HepG2 (cell line): ENCODE measurements around the gene SATB2. TPM values are rescaled to one million over a fixed set of nuclear protein-coding genes. Genes with fewer than 3 reads are reported as not detected.
A peak's percentile ranks its signal among the peaks of the same experiment; 100 is the strongest.

Experiments
- ARNT ChIP-seq: fragments of 450-650 bp; IDR thresholded peaks from 2 replicates; pipeline ENCODE4 v1.6.1; 2017
- ELF4 ChIP-seq: sonication (generic); formaldehyde crosslinking; IDR thresholded peaks from 2 replicates; pipeline ENCODE4 v1.5.0; 2020; ENCODE audit warnings: missing genetic modification reagents, mild to moderate bottlenecking, moderate library complexity, borderline replicate concordance
- EZH2 ChIP-seq: conservative IDR thresholded peaks from 2 replicates; pipeline ENCODE4 v1.6.1; 2012; ENCODE audit warnings: mild to moderate bottlenecking, low read depth, low read length, moderate library complexity
- HNRNPUL1 ChIP-seq: fragments of 200-400 bp; formaldehyde crosslinking; IDR thresholded peaks from 2 replicates; pipeline ENCODE4 v1.6.1; 2017; ENCODE audit warnings: low read depth, mild to moderate bottlenecking, low read length, moderate library complexity
- MBD4 ChIP-seq: IDR thresholded peaks from 2 replicates; pipeline ENCODE4 v1.6.1; 2012; ENCODE audit warnings: low read length, inconsistent platforms, borderline replicate concordance
- NBN ChIP-seq: fragments of 450-650 bp; conservative IDR thresholded peaks from 2 replicates; pipeline ENCODE4 v1.6.1; 2017
- PRPF4 ChIP-seq: fragments of 200-400 bp; formaldehyde crosslinking; IDR thresholded peaks from 2 replicates; pipeline ENCODE4 v1.6.1; 2016; ENCODE audit warnings: low read length, low read depth; ENCODE audit not compliant: poor library complexity, severe bottlenecking
- SNAPC2 ChIP-seq: sonication (generic); formaldehyde crosslinking; IDR thresholded peaks from 2 replicates; pipeline ENCODE4 v1.8.1; 2022; ENCODE audit warnings: mild to moderate bottlenecking, missing genetic modification reagents
- THRA ChIP-seq: sonication (generic); formaldehyde crosslinking; IDR thresholded peaks from 2 replicates; pipeline ENCODE4 v1.4.0; 2020; ENCODE audit warnings: missing genetic modification reagents, borderline replicate concordance
- ZBTB7A ChIP-seq: sonication (generic); formaldehyde crosslinking; IDR thresholded peaks from 2 replicates; pipeline ENCODE4 v1.8.0; 2022; ENCODE audit warnings: mild to moderate bottlenecking, missing genetic modification reagents
- ZNF12 ChIP-seq: sonication (generic); formaldehyde crosslinking; IDR thresholded peaks from 2 replicates; pipeline ENCODE4 v1.5.0; 2020; ENCODE audit warnings: missing genetic modification reagents
- ZNF253 ChIP-seq: sonication (generic); formaldehyde crosslinking; IDR thresholded peaks from 2 replicates; pipeline ENCODE4 v1.8.0; 2022; ENCODE audit warnings: mild to moderate bottlenecking, missing genetic modification reagents, borderline replicate concordance
- ZNF317 ChIP-seq: sonication (generic); formaldehyde crosslinking; IDR thresholded peaks from 2 replicates; pipeline ENCODE4 v1.5.0; 2020; ENCODE audit warnings: mild to moderate bottlenecking, missing genetic modification reagents
- ZNF691 ChIP-seq: sonication (generic); formaldehyde crosslinking; IDR thresholded peaks from 2 replicates; pipeline ENCODE4 v1.4.0; 2020; ENCODE audit warnings: missing genetic modification reagents, low read depth, mild to moderate bottlenecking, borderline replicate concordance
- polyA plus RNA-seq, 8 experiments: library from polyadenylated mRNA; depleted of rRNA in 3 of 8; stranded (reverse) in 7 of 8; unstranded in 1 of 8; fragments of >200 nt; fragmentation: Illumina TruSeq in 4 of 8; extraction: Trizol in 4 of 8; gene quantifications; 2 replicates each; pipeline versions ENCODE4 v1.2.1 to v1.2.3, GENCODE V29; 2011 to 2016; ENCODE audit warnings: low read depth in 4 of 8, missing spikeins in 1 of 8, mixed read lengths in 1 of 8; ENCODE audit not compliant: insufficient read depth in 1 of 8
- total RNA-seq, 5 experiments: library from RNA; depleted of rRNA; stranded (reverse); fragments of >200 nt; fragmentation: Illumina TruSeq; extraction: Trizol; gene quantifications; 2 replicates each; pipeline ENCODE4 v1.2.3, GENCODE V29; 2016; ENCODE audit warnings: low read depth in 1 of 5
- TF ChIP-seq, protein P1 (sequence below): sonication (generic); formaldehyde crosslinking; IDR thresholded peaks from 2 replicates; pipeline ENCODE4 v1.4.0; 2020; ENCODE audit warnings: missing genetic modification reagents
- TF ChIP-seq, protein P2 (sequence below), 2 experiments: sonication (generic) in 1 of 2; formaldehyde crosslinking in 1 of 2; IDR thresholded peaks; 2 replicates each; pipeline versions ENCODE4 v1.6.1 to v1.9.0; 2014 to 2022; ENCODE audit warnings: antibody characterized with exemption in 1 of 2, borderline replicate concordance in 1 of 2, inconsistent platforms in 1 of 2, low read depth in 1 of 2, missing genetic modification reagents in 1 of 2
- TF ChIP-seq, protein P3 (sequence below): IDR thresholded peaks from 2 replicates; pipeline ENCODE4 v1.6.1; 2016; ENCODE audit warnings: control low read depth

SATB2 gene
- total and polyA plus RNA-seq, 2 of the 13 experiments (the other 11 are each of a cell fraction or from before 2014, with no cell fraction given): 2.5 to 5.5 TPM

DNA sequence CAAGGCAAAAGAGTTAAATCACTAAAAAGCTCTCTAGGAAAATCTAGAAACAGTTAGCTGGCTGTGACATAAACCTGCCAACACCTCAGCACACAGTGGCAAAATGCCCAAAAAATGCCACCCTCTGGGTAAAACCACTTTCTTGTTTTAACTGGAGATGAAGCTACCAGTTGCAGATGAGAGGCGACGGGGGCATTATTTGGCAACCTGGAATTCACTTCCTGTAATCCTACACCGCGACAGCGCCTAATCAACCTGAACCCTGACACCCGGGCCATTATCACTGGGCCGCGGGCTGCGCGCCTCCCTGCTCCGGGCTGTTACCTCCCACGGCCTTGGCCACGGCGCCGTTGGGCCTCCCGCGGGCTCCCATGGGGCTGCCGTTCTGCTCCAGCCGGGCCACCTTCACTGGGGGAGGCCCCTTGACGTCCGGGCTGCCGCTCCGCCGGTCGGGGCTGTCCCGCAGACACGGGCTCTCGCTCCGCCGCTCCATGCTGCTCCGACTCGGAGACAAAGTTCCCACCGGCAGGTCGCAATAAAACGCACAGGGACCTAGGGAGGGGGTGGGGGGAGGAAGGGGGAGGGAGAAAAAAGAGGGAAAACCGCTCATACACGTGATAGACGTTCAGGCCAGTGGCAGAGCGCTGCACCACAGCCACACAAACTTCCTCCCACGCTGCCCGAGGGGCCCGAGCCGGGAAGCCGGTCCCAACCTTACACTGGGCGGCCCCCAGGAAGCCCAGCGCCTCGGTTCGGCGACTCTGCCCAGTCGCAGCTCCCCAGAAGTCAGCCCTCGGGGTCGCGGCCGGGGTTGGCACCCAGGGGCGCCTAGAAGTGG is 2.0 kb downstream of the SATB2 start (continued):
- TF ChIP-seq NBN: no peak
- TF ChIP-seq ZBTB7A (CRISPR knock-in tag): no peak
- TF ChIP-seq ZNF317: peak; percentile 44; the same call in 1 of the 2 replicates
- TF ChIP-seq THRA (CRISPR knock-in tag): peak; percentile 76
- no peak for TF ChIP-seq HNRNPUL1
- peak; percentile 22; the same call in 1 of the 2 replicates for TF ChIP-seq ZNF12 (CRISPR knock-in tag)
- no peak for TF ChIP-seq ZNF691 (CRISPR knock-in tag)
- no peak for TF ChIP-seq ARNT
- TF ChIP-seq, protein P1, sequence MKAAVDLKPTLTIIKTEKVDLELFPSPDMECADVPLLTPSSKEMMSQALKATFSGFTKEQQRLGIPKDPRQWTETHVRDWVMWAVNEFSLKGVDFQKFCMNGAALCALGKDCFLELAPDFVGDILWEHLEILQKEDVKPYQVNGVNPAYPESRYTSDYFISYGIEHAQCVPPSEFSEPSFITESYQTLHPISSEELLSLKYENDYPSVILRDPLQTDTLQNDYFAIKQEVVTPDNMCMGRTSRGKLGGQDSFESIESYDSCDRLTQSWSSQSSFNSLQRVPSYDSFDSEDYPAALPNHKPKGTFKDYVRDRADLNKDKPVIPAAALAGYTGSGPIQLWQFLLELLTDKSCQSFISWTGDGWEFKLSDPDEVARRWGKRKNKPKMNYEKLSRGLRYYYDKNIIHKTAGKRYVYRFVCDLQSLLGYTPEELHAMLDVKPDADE (CRISPR knock-in tag): no peak
- no peak for TF ChIP-seq EZH2
- no peak for TF ChIP-seq MBD4
- no peak for TF ChIP-seq PRPF4
- no peak; the same call in 1 of the 2 replicates for TF ChIP-seq ZNF253 (CRISPR knock-in tag)
- 0 out of 2 replicates have a peak, but pooled peaks have one; percentile 66 for TF ChIP-seq ELF4 (CRISPR knock-in tag)
- TF ChIP-seq, protein P2, sequence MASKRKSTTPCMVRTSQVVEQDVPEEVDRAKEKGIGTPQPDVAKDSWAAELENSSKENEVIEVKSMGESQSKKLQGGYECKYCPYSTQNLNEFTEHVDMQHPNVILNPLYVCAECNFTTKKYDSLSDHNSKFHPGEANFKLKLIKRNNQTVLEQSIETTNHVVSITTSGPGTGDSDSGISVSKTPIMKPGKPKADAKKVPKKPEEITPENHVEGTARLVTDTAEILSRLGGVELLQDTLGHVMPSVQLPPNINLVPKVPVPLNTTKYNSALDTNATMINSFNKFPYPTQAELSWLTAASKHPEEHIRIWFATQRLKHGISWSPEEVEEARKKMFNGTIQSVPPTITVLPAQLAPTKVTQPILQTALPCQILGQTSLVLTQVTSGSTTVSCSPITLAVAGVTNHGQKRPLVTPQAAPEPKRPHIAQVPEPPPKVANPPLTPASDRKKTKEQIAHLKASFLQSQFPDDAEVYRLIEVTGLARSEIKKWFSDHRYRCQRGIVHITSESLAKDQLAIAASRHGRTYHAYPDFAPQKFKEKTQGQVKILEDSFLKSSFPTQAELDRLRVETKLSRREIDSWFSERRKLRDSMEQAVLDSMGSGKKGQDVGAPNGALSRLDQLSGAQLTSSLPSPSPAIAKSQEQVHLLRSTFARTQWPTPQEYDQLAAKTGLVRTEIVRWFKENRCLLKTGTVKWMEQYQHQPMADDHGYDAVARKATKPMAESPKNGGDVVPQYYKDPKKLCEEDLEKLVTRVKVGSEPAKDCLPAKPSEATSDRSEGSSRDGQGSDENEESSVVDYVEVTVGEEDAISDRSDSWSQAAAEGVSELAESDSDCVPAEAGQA (IDR thresholded peaks at IDR 0.05; ENCODE audit: low read depth): no peak; the same call in 1 of the 2 replicates
- TF ChIP-seq, protein P2 (CRISPR knock-in tag; IDR thresholded peaks at IDR 0.05; ENCODE audit: borderline replicate concordance): peak; percentile 76; the same call in 1 of the 2 replicates
- TF ChIP-seq, protein P3, sequence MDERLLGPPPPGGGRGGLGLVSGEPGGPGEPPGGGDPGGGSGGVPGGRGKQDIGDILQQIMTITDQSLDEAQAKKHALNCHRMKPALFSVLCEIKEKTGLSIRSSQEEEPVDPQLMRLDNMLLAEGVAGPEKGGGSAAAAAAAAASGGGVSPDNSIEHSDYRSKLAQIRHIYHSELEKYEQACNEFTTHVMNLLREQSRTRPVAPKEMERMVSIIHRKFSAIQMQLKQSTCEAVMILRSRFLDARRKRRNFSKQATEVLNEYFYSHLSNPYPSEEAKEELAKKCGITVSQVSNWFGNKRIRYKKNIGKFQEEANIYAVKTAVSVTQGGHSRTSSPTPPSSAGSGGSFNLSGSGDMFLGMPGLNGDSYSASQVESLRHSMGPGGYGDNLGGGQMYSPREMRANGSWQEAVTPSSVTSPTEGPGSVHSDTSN (CRISPR knock-in tag): 0 out of 2 replicates have a peak, but pooled peaks have one; percentile 38
- TF ChIP-seq SNAPC2 (CRISPR knock-in tag): no peak
